NK-92 treated with Interleukin-12 subunit alpha and Interleukin-12 subunit beta, amount 100 ng/mL, for 24 hours (cell line): ENCODE data around the gene USP19.
A peak's percentile ranks its signal among the peaks of the same experiment; 100 is the strongest.

Experiments
- DNase-seq: peaks from one replicate; lab custom pipeline; 2025; lab: John Stamatoyannopoulos, UW

The USP19 gene

DNA sequence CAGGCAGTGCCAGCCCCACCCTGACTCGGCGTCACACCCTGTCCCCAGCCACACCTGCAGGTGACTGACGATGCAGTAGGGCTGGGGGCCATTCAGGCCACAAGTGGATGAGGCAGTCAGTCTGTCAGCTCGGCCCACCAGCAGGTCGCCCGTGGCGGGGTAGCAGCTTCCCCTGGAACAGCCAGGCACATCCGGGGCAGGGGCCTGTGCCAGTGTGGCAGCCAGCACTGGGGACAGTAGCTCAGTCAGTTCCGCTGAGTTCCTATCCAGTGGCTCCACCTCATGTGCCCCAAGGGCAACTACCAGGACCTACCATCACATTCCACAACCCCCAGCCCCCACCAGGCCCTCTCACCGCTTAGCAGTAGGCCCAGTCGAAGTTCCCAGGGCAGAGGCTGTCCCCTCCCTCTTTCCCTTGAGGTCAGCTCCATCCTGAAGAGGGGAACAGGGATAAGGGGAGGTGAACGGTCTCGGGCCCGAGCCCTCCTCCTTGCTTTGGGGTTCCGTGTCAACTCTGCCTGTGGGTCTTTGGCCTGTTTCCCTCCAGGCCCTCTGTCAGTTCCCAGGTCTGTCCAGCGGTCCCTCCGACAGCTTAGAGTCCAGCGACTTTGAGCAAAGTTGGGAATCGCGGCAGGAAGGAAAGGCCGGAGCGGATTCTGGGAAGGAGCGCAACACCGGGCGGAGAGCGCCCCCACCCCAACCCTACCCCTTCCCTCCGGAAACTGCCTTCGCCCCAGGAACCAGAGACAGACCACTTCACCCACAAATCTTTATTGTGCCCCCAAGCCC lies 12.0 kb upstream of the USP19 start, which contains the start of gene LAMB2:
TSS of gene LAMB2 (minus strand) at position 614 of the 789 bp plus-strand sequence. CDS start at position 431, 183 bp downstream.
- no peak for DNase-seq

DNA sequence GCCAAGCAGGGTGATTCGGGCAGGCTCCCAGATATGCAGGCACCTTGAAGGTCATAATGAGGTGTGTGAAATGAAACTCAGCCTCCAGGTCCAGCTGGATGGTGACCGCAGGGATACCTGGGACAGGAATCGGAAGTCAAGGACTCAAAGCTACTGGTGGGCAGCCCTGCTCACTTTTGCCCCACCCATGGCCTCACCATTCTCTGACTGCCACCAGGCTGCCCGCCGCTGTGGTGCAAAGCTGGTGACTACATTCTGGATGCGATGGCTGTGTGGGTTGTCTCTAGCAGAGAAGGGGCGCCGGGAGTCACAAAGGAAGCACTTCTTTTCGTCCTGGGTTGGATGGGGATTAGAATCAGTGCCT lies 11.4 kb upstream of the USP19 start:
- no peak for DNase-seq

- no peak for DNase-seq
These were observed 11.0 kb upstream of the USP19 start for GRCh38 chr3:49131576-49131975.

- DNase-seq: no peak
These were observed 10.4 kb upstream of the USP19 start for GRCh38 chr3:49131040-49131439.

GRCh38 chr3:49124991-49125670 lies 4.5 kb upstream of the USP19 start:
- DNase-seq: no peak

DNA sequence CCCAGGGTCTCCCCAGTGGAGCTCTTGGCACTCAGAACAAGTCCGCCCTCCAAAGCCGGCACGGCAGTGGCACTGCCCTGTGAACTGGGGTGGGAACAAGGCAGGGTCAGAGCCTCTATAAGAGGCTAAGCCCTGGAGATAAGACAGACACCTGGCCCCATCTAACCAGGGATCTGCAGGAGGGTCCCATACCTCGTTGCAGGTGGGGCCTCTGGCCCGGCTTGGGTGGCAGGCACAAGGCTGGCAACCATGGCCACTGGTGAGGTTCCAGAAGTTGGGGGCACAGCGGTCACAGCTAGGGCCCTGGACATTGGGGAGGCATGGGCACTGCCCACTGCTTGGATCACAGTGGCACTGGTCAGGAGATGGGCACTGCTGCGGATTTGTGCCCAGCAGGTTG lies 3.6 kb upstream of the USP19 start:
- no peak for DNase-seq

GRCh38 chr3:49123687-49124086 lies 3.1 kb upstream of the USP19 start:
- no peak for DNase-seq

GRCh38 chr3:49122886-49123545 lies 2.4 kb upstream of the USP19 start:
- no peak for DNase-seq

DNA sequence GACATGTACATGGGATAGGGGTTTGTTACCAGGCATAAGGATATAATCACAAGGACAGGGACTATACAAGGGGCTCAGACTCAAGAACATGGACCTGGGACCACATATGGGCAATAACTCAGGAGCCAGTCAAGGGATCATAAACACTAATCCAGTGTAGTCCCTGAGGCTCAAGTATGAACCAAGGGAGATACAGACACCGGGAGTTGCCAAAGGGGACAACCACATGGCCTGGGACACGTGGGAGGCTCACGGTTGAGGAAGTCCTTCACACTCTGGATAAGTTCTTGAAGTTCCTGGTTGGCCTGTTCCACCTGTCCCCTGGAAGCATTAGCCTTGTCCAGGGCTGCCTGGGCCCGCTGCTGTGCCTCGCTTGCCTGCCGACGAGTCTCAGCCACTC lies 1.8 kb upstream of the USP19 start:
- no peak for DNase-seq

DNA sequence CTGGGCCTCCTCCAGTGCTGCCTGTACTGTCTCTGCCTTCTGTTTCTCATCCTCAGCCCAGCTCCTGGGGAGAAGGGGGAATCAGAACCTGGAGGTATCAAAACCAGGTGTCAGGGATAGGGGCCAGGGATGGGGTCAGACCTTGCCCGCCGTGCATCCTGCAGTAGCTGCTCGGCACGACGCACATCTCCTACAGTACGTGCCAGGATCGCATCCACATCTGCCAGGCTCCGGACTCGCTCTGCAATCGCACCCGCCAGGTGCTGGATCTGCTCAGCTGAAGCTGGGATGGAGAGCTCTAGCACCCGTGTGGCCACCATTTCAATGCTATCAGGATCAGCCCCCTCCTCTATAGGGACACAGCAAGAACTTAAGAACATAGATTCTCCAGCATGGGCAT lies 1.4 kb upstream of the USP19 start:
- no peak for DNase-seq

DNA sequence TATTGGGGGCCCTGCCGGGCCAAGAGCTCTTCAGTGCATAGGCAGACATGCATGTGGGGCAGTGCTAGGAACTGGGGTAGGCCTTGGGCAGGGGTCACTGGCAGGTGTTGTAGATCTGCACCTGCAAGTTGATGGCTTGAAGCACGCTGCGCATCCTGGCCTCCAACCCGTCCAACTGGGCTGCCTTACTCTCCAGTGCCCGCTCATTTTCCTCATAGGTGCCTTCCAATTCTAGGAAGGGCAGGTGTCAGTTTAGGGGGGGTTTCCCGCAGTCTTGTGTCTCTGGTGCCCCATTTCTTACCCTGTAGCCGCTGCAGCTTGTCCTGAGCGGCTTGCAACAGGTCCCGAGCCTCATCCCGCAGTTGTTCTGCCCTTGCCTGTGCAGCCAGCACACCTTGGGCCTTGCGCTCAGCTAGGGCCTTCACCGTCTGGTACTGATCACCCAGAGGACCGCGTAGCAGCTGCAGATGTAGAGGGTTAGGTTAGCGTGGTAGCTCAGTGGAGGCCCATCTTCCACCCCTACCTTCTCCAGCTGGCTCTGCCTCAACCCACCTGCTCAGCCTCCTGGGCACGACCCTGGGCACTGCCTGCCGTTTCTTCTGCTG lies 611 bp upstream of the USP19 start:
- no peak for DNase-seq

- no peak for DNase-seq
These were observed 556 bp downstream of the USP19 start for GRCh38 chr3:49120096-49120437.

- no peak for DNase-seq
These were observed 1.2 kb downstream of the USP19 start for GRCh38 chr3:49119439-49119838.

GRCh38 chr3:49119036-49119435 lies 1.6 kb downstream of the USP19 start:
- DNase-seq: no peak

DNA sequence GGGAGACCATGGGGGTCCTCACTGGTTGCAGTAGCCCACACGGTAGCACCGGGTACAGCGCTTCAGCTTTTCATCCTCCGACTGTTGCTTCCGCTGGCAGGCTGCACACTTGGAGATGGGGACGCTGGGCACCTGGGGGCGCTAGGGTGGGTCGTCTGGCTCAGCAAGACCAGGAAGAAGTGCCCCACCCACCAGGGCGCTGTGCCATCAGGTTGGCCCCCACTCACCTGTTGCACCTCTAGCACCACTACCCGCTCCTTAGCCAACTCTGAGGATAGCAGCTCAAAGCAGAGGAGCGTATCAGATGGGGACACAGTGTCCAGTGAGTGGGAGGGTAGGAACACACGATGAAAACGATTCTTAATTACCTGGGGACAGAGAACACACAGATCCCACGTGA lies 8.4 kb downstream of the USP19 start:
- DNase-seq: no peak

DNA sequence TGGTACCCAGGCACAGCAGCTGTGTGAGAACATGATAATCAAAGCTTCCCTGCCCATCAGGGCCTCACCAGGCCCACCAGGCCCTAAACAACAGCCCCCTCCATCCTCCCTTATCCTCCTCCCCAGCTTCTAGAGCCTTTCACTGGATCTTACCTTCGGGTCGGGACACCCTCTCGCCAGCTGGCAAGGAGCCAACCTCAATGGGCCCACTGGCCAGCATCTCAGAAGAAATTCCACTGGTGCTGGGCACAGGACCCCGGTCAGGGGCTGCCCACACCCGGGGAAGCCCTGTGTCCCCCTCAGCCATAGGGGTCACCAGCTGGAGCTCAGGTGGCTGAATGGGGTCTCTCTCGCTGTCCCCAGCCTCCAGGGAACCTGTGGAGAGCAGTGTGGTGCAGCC lies 9.3 kb downstream of the USP19 start:
- DNase-seq: no peak

GRCh38 chr3:49110780-49111179 lies 9.8 kb downstream of the USP19 start:
- no peak for DNase-seq

GRCh38 chr3:49108346-49108745 lies 12.3 kb downstream of the USP19 start:
- no peak for DNase-seq

DNA sequence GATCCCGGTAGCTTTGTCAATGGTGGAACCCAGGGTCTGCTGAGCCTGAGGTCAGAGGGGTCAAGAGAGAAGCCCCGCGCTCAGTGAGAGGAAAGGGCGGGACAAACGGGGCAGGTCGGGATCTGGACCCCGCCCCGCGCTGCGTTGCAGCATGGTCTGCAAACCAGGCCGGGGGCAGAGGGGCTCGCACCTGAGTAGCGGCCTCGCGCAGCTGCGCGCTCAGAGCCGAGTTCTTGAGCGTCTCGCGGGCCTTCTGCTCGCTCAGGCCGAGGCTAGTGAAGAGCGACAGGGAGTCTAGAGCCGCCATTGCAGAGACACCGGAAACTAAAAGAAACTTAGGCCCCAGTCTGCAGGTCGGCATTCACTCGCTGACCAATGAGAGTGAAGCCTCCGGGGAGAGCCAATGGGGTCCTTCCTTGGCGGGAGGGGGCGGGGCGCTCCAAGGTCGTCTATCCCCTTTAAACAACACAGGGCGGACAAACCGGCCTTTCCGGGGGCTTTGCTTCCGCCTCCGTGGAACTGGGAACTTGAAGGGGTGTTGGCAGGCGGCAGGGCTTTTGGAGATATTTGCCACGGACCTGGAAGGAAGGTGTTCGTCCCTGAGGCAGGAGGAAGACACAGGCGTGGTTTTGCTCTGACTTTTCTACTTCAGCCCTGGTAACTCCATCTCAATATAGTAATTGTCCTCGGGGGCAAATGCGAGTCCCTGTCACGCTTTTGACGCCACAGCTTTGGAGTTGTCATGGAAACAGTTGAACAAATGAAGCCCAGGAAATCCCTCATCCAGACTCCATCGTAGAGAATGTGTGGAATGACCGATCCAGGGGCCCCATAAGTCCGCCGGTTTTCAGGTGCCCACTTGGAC lies 16.0 kb downstream of the USP19 start, which contains the start of gene QARS1:
TSS of gene QARS1 (minus strand) at position 331 of the 865 bp plus-strand sequence. CDS start at position 307, 24 bp downstream.
- peak; percentile 80 for DNase-seq

DNA sequence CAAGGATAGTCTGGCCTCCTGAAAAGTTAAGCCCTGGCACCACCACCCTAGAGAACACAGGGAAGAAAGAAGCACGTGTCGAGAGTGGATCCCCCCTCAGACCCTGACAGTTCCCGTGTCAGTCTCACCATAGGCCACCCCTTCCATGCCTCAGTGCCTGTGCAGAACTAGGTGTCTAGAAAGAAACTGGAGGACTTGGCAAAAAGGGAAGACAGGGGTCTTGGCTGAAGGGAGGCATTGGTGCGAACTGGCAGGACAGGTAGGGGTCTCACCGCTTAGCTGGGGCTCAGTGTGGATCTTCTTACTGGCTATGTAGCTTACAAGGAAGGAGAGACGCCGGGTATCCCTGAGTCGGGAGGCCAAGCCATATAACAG lies 16.6 kb downstream of the USP19 start:
- no peak for DNase-seq

DNA sequence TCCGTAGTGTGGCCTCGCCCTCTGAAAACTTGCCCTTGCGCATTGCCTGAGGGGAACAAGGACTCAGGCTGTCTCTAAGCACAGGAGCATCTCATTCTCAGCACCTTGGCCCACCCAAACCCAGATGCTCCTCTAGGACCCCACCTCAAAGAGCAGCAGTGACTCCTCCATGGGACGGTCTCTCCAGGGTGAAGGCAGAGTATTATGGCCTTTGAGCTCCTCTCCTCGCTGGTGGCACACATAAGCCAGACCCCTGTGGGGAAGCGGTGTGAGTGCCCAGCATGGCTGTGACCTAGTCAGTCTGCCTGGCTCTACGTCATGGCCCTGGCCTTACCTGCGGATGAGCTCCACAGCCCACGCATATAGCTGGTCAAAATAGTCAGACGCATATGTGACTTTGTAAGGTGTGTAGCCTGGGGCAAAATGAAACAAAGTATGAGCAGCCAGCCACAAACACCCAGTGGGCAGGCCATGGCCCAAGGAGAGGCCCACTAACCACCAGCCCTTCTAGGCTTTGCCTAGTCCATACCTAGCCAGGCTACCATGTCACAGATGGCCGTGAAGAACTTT lies 20.5 kb downstream of the USP19 start:
- DNase-seq: no peak
